AG04449 (cell line): Measurements from ENCODE around the gene KLRC1.
A peak's percentile ranks its signal among the peaks of the same experiment; 100 is the strongest.
"Not testable (repeated sequence)": the region's sequence is repeated elsewhere in the genome, so short reads cannot be mapped to it uniquely, and the experiment has no call there.

Experiments
- CTCF ChIA-PET: fragments of 350-600 bp; formaldehyde crosslinking; extraction: SDS; loops from one replicate; lab custom pipeline; 2021; ENCODE audit warnings: antibody characterized with exemption; lab: Yijun Ruan, JAX
- POLR2A ChIA-PET: fragments of 400-600, 350-600 bp; formaldehyde crosslinking; extraction: SDS; loops from one replicate; lab custom pipeline; 2020; ENCODE audit warnings: antibody characterized with exemption, inconsistent platforms; lab: Yijun Ruan, JAX
- DNase-seq: peaks from one replicate; pipeline ENCODE4 v3.0.0-alpha.2; 2010; ENCODE audit warnings: low read depth, low spot score
- H3K4me3 ChIP-seq: 2 replicates; pipeline ENCODE4 v1.5.1; 2011; ENCODE audit warnings: low read depth, mild to moderate bottlenecking, control low read depth, low read length
- TF ChIP-seq, protein P1 (sequence below): IDR thresholded peaks from one replicate; pipeline ENCODE4 v1.5.1; 2011; ENCODE audit warnings: mild to moderate bottlenecking, moderate library complexity, low read length, control low read depth, inconsistent platforms; ENCODE audit not compliant: insufficient read depth; ENCODE audit errors: missing control alignments

Gene KLRC1

DNA sequence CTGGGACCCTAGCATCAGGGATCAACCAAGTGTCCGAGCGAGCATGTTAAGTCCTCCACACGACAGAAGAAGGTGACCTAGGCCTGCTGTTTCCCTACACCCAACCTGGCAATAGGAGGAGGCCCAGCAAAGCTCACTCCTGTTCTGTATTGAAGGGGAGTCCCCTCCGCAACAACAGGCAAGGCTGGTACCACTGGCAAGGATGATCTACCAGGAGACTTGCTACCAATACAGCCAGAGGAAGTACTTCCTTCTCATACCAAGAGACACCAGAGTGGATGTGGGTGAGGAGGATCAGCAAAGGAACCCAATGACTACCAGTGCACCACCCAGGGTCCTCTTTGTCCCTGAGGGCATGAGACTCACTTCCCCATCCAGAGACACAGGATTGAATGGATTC, 4.9 kb downstream of the KLRC1 start:
- ChIA-PET CTCF (no interaction called here), POLR2A (no interaction called here)
- TF ChIP-seq, protein P1, sequence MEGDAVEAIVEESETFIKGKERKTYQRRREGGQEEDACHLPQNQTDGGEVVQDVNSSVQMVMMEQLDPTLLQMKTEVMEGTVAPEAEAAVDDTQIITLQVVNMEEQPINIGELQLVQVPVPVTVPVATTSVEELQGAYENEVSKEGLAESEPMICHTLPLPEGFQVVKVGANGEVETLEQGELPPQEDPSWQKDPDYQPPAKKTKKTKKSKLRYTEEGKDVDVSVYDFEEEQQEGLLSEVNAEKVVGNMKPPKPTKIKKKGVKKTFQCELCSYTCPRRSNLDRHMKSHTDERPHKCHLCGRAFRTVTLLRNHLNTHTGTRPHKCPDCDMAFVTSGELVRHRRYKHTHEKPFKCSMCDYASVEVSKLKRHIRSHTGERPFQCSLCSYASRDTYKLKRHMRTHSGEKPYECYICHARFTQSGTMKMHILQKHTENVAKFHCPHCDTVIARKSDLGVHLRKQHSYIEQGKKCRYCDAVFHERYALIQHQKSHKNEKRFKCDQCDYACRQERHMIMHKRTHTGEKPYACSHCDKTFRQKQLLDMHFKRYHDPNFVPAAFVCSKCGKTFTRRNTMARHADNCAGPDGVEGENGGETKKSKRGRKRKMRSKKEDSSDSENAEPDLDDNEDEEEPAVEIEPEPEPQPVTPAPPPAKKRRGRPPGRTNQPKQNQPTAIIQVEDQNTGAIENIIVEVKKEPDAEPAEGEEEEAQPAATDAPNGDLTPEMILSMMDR, result no peak
- no peak overlapping the region for H3K4me3 ChIP-seq
- no peak for DNase-seq

DNA sequence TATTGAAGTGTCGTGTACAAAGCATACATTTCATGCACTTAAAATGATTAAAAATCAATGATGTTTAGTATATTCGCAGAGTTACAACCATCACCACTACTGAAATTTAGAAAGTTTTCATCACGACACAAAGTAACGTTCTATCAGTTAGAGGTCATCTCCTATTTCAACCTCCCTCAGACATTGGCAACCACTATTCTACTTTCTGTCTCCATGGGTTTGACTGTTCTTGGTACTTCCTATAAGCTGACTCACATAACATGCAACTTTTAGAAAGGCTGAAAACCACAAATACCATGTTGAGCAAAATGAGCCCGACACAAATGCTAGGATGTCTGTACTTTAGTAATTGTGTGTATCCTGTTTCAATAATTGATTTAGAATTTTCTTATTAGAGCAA, 7.1 kb downstream of the KLRC1 start:
- H3K4me3 ChIP-seq, CTCF ChIA-PET, POLR2A ChIA-PET, DNase-seq: not testable (repeated sequence)

DNA sequence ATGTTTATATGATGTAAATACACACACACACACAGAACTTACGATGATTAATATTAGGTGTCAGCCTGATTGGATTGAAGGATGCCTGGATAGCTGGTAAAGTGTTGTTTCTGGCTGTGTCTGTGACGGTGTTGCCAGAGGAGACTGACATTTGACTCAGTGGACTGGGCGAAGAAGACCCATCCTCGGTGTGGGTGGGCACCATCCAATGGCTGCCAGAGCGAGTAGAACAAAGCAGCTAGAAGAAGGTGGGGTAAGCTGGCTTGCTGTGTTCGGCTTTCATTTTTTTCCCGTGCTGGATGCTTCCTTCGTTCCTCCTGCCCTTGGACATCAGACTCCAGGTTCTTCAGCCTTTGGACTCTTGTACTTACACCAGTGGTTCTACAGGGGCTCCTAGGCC, 12.0 kb downstream of the KLRC1 start:
- CTCF ChIA-PET, DNase-seq, H3K4me3 ChIP-seq, POLR2A ChIA-PET: not testable (repeated sequence)

DNA sequence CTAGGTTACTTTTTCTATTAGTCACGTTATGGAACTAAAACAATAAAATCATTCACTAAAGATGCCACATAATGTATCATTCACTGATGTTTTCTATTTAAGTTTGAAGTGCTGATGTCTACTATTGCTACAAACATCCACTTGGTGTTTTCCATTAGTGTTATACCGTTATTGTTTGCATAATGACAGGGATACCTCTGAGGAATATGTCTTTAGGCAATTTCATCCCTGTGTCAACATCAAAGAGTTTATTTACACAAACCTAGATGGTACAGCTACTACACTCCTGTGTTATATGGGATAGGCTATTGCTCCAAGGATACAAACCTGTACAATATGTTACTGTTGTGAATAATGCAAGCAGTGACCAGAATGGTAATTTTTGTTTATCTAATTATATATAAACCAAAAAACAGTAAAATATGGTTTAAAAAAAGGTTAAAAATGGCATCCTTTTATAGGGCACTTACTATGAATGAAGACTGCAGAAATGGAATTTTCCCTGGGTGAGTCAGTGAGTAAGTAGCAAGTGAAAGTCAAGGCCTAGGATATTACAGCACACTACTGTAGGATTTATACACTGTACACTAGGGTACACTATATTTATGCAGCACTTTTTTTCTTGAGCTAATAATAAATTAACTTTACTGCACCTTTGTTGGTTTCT, 13.4 kb downstream of the KLRC1 start:
- CTCF ChIA-PET, POLR2A ChIA-PET, DNase-seq, H3K4me3 ChIP-seq: not testable (repeated sequence)

DNA sequence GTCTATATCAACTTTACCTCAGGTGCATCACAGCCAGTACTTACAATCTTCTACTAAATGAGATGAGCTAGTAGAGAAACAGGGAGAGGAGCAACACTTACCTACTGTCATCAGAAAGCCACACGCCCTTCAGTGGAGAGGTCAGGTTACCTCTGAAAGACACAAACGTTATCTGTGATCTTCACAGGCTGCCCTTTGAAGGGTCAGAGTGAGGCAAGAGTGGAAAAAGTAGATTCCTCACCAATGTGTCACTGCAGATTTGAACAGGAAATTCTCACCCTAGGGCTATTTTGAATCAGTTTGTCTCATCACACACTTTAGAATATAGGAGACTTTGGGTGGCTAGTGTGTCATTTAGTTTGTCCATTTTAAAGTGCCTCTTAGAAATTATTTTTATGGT, 15.6 kb downstream of the KLRC1 start:
- CTCF ChIA-PET, H3K4me3 ChIP-seq, DNase-seq, POLR2A ChIA-PET: not testable (repeated sequence)

DNA sequence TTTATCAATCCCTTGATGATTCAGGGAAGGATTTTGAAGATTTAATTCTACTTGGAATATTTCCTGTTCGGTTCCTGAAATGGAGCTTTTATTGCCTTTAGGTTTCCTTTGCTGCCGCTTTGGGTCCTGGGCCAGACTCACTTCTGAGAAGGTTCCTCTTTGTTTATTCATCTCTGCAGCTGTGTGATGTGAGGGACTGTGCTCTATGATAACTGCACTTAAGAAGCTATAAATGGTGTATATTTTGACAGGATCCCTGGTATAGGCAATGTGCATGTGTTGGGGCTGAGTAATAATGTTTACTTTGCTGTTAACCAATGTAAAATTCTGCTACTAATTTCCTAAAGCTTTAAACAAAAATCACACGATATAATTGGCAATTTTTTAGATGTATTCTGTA, 17.4 kb downstream of the KLRC1 start, which contains the start of gene KLRC2:
Gene KLRC2 (minus strand): TSS at position 195 of the 400 bp plus-strand sequence. CDS start 24 bp downstream, at position 171.
- DNase-seq, POLR2A ChIA-PET, CTCF ChIA-PET, H3K4me3 ChIP-seq: not testable (repeated sequence)

DNA sequence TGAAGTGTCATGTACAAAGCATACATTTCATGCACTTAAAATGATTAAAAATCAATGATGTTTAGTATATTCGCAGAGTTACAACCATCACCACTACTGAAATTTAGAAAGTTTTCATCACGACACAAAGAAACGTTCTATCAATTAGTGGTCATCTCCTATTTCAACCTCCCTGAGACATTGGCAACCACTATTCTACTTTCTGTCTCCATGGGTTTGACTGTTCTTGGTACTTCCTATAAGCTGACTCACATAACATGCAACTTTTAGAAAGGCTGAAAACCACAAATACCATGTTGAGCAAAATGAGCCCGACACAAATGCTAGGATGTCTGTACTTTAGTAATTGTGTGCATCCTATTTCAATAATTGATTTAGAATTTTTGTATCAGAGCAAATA, 22.6 kb downstream of the KLRC1 start:
- DNase-seq, H3K4me3 ChIP-seq, CTCF ChIA-PET, POLR2A ChIA-PET: not testable (repeated sequence)

DNA sequence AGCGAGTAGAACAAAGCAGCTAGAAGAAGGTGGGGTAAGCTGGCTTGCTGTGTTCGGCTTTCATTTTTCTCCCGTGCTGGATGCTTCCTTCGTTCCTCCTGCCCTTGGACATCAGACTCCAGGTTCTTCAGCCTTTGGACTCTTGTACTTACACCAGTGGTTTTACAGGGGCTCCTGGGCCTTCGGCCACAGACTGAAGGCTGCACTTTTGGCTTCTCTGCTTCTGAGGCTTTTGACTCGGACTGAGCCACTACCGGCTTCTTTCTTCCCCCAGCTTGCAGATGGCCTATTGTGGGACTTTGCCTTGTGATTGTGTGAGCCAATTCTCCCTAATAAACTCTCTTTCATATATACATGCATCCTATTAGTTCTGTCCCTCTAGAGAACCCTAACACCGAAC, 27.2 kb downstream of the KLRC1 start:
- H3K4me3 ChIP-seq, POLR2A ChIA-PET, CTCF ChIA-PET, DNase-seq: not testable (repeated sequence)

DNA sequence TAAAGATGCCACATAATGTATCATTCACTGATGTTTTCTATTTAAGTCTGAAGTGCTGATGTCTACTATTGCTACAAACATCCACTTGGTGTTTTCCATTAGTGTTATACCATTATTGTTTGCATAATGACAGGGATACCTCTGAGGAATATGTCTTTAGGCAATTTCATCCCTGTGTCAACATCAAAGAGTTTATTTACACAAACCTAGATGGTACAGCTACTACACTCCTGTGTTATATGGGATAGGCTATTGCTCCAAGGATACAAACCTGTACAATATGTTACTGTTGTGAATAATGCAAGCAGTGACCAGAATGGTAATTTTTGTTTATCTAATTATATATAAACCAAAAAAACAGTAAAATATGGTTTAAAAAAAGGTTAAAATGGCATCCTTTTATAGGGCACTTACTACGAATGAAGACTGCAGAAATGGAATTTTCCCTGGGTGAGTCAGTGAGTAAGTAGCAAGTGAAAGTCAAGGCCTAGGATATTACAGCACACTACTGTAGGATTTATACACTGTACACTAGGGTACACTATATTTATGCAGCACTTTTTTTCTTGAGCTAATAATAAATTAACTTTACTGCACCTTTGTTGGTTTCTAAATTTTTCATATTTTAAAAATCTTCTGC, 28.8 kb downstream of the KLRC1 start:
- H3K4me3 ChIP-seq, CTCF ChIA-PET, POLR2A ChIA-PET: not testable (repeated sequence)
- DNase-seq, result peak; percentile 0

DNA sequence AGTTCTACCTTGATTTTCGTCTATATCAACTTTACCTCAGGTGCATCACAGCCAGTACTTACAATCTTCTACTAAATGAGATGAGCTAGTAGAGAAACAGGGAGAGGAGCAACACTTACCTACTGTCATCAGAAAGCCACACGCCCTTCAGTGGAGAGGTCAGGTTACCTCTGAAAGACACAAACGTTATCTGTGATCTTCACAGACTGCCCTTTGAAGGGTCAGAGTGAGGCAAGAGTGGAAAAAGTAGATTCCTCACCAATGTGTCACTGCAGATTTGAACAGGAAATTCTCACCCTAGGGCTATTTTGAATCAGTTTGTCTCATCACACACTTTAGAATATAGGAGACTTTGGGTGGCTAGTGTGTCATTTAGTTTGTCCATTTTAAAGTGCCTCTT, 31.0 kb downstream of the KLRC1 start:
- CTCF ChIA-PET, DNase-seq, H3K4me3 ChIP-seq, POLR2A ChIA-PET: not testable (repeated sequence)

DNA sequence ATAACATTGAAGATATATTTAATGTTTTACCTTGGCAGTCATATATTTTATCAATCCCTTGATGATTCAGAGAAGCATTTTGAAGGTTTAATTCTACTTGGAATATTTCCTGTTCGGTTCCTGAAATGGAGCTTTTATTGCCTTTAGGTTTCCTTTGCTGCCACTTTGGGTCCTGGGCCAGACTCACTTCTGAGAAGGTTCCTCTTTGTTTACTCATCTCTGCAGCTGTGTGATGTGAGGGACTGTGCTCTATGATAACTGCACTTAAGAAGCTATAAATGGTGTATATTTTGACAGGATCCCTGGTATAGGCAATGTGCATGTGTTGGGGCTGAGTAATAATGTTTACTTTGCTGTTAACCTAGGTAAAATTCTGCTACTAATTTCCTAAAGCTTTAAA, 32.8 kb downstream of the KLRC1 start, which contains the start of gene KLRC3:
Gene KLRC3 (minus strand): TSS at position 262 of the 400 bp plus-strand sequence. CDS start 45 bp downstream, at position 217.
- POLR2A ChIA-PET, CTCF ChIA-PET, DNase-seq, H3K4me3 ChIP-seq: not testable (repeated sequence)
